Fibroblast of lung (primary cell): ENCODE data around the gene OR9Q2. TPM values are rescaled to one million over a fixed set of nuclear protein-coding genes. Genes with fewer than 3 reads are reported as not detected.

ENCODE experiments used
- DNase-seq, 2 donors: peaks; one replicate each; pipeline versions ENCODE4 v3.0.0 to v3.0.0-alpha.2; 2010; ENCODE audit warnings: low read depth in 2 of 2
- H2AFZ ChIP-seq: 2 replicates; pipeline ENCODE4 v1.5.1; 2012; ENCODE audit warnings: low read length, control low read depth, inconsistent platforms
- H3K27ac ChIP-seq: 2 replicates; pipeline ENCODE4 v1.5.1; 2011; ENCODE audit warnings: low read length, control low read depth; ENCODE audit not compliant: insufficient read depth
- H3K27me3 ChIP-seq: 2 replicates; pipeline ENCODE4 v1.5.1; 2011; ENCODE audit warnings: mild to moderate bottlenecking, low read length; ENCODE audit not compliant: control insufficient read depth, insufficient read depth
- H3K36me3 ChIP-seq: 2 replicates; pipeline ENCODE4 v1.5.1; 2011; ENCODE audit warnings: low read length; ENCODE audit not compliant: control insufficient read depth, insufficient read depth
- H3K4me1 ChIP-seq: 2 replicates; pipeline ENCODE4 v1.5.1; 2011; ENCODE audit warnings: low read length; ENCODE audit not compliant: control insufficient read depth, insufficient read depth; ENCODE audit errors: extremely low read depth
- H3K4me2 ChIP-seq: 2 replicates; pipeline ENCODE4 v1.5.1; 2011; ENCODE audit warnings: low read length, control low read depth; ENCODE audit not compliant: insufficient read depth; ENCODE audit errors: extremely low read depth
- H3K4me3 ChIP-seq, 4 experiments: fragments of 200-600 bp in 1 of 4; sonication (generic) in 1 of 4; replicated peaks in 1 of 4; 2 replicates each; pipeline ENCODE4 v1.5.1; 2011 to 2016; ENCODE audit warnings: low read length in 4 of 4, low read depth in 3 of 4, mild to moderate bottlenecking in 3 of 4, control low read depth in 2 of 4, inconsistent platforms in 1 of 4, mixed read lengths in 1 of 4; ENCODE audit not compliant: insufficient read depth in 1 of 4; ENCODE audit errors: control extremely low read depth in 1 of 4
- H3K79me2 ChIP-seq: 2 replicates; pipeline ENCODE4 v1.5.1; 2012; ENCODE audit warnings: mild to moderate bottlenecking, low read length, inconsistent platforms; ENCODE audit not compliant: control insufficient read depth, insufficient read depth
- H3K9ac ChIP-seq: 2 replicates; pipeline ENCODE4 v1.5.1; 2011; ENCODE audit warnings: mild to moderate bottlenecking, low read length, control low read depth; ENCODE audit not compliant: insufficient read depth
- H3K9me3 ChIP-seq: 2 replicates; pipeline ENCODE4 v1.5.1; 2012; ENCODE audit warnings: low read depth, low read length; ENCODE audit not compliant: control insufficient read depth, insufficient read depth
- H4K20me1 ChIP-seq: 2 replicates; pipeline ENCODE4 v1.5.1; 2011; ENCODE audit warnings: low read length; ENCODE audit not compliant: control insufficient read depth, insufficient read depth; ENCODE audit errors: extremely low read depth
- CTCF ChIP-seq, 2 donors: IDR thresholded peaks in 1 of 2; conservative IDR thresholded peaks in 1 of 2; 1 replicate in 1 of 2; 2 replicates in 1 of 2; pipeline ENCODE4 v1.5.1; 2011 to 2012; ENCODE audit warnings: low read length in 2 of 2, control low read depth in 1 of 2, inconsistent platforms in 1 of 2, low read depth in 1 of 2, mild to moderate bottlenecking in 1 of 2
- EZH2 ChIP-seq: IDR thresholded peaks from 2 replicates; pipeline ENCODE4 v1.5.1; 2012; ENCODE audit warnings: low read length, control low read depth, mild to moderate bottlenecking; ENCODE audit errors: missing control alignments
- polyA plus RNA-seq, 2 donors: library from polyadenylated mRNA; depleted of rRNA in 1 of 2; stranded (reverse) in 1 of 2; unstranded in 1 of 2; fragments of >200 nt; gene quantifications; 2 replicates each; pipeline ENCODE4 v1.2.1, GENCODE V29; 2011 to 2012; ENCODE audit warnings: missing spikeins in 1 of 2
- total RNA-seq: library from RNA; depleted of rRNA; stranded (reverse); fragments of >200 nt; gene quantifications from 2 replicates; pipeline ENCODE4 v1.2.1, GENCODE V29; 2014

OR9Q2 gene
- total and polyA plus RNA-seq, 2 donors (not counting 1 experiment from before 2014, with no cell fraction given) = not detected

GRCh38 chr11:58177409-58178054 is 11.3 kb upstream of the OR9Q2 start:
- Histone ChIP-seq H3K27me3 (no peaks in the 10 kb centered on the region), H3K36me3 (no peaks in the 10 kb centered on the region), H3K9ac (no peak overlapping the region), H3K79me2 (no peaks in the 10 kb centered on the region), H2AFZ (no peak overlapping the region), H3K4me2 (no peak overlapping the region), H3K4me3 (no peak overlapping the region), H3K27ac (no peak overlapping the region), H3K4me1 (no peaks in the 10 kb centered on the region), H4K20me1 (no peaks in the 10 kb centered on the region), H3K9me3 (no peaks in the 10 kb centered on the region)
- DNase-seq = no peak
- no peak for TF ChIP-seq CTCF (conservative IDR thresholded peaks at IDR 0.05 in 1 of 2, IDR thresholded peaks at IDR 0.05 in 1 of 2; ENCODE audit: low read depth in 1 of 2, low read length in 2 of 2)

- H2AFZ ChIP-seq = no peak overlapping the region
- no peaks in the 10 kb centered on the region for H3K79me2 ChIP-seq
- no peaks in the 10 kb centered on the region for H3K36me3 ChIP-seq
- H3K4me3 ChIP-seq = no peak overlapping the region
- no peak overlapping the region for H3K9ac ChIP-seq
- no peaks in the 10 kb centered on the region for H4K20me1 ChIP-seq
- TF ChIP-seq CTCF (conservative IDR thresholded peaks at IDR 0.05 in 1 of 2, IDR thresholded peaks at IDR 0.05 in 1 of 2; ENCODE audit: low read depth in 1 of 2, low read length in 2 of 2) = no peak
- no peak for TF ChIP-seq EZH2
- no peak for DNase-seq
- no peak overlapping the region for H3K4me2 ChIP-seq
- no peak overlapping the region for H3K27ac ChIP-seq
- no peaks in the 10 kb centered on the region for H3K27me3 ChIP-seq
- H3K9me3 ChIP-seq = no peaks in the 10 kb centered on the region
- no peaks in the 10 kb centered on the region for H3K4me1 ChIP-seq
Observed at GRCh38 chr11:58178444-58178843, 10.4 kb upstream of the OR9Q2 start.

- H3K9ac ChIP-seq = no peak overlapping the region
- H3K4me1 ChIP-seq = no peaks in the 10 kb centered on the region
- no peaks in the 10 kb centered on the region for H3K79me2 ChIP-seq
- no peak overlapping the region for H3K27ac ChIP-seq
- no peaks in the 10 kb centered on the region for H4K20me1 ChIP-seq
- H3K27me3 ChIP-seq = no peaks in the 10 kb centered on the region
- TF ChIP-seq EZH2 (no peak), CTCF (conservative IDR thresholded peaks at IDR 0.05 in 1 of 2, IDR thresholded peaks at IDR 0.05 in 1 of 2; ENCODE audit: low read depth in 1 of 2, low read length in 2 of 2) (no peak)
- no peaks in the 10 kb centered on the region for H3K36me3 ChIP-seq
- DNase-seq = no peak
- no peak overlapping the region for H3K4me2 ChIP-seq
- H3K4me3 ChIP-seq = no peak overlapping the region
- no peaks in the 10 kb centered on the region for H3K9me3 ChIP-seq
- H2AFZ ChIP-seq = no peak overlapping the region
Observed at GRCh38 chr11:58179648-58180047, 9.2 kb upstream of the OR9Q2 start.
